ENCODE data around the gene CAT.

The CAT gene

GRCh38 chr11:34461215-34461614, 22.5 kb downstream of the CAT start:
- DNase-seq: no peak

- no peak for DNase-seq
These were observed 25.9 kb downstream of the CAT start for GRCh38 chr11:34464591-34465051.

- DNase-seq: no peak
These were observed 28.2 kb downstream of the CAT start for GRCh38 chr11:34466802-34467488.

GRCh38 chr11:34468209-34468841, 29.6 kb downstream of the CAT start:
- no peak for DNase-seq

GRCh38 chr11:34473603-34474169, 35.0 kb downstream of the CAT start:
- no peak for DNase-seq

GRCh38 chr11:34475656-34476055, 36.9 kb downstream of the CAT start:
- DNase-seq: no peak

GRCh38 chr11:34476849-34477248, 38.1 kb downstream of the CAT start:
- DNase-seq: no peak

GRCh38 chr11:34478845-34479663, 40.3 kb downstream of the CAT start:
- no peak for DNase-seq

GRCh38 chr11:34480314-34480713, 41.6 kb downstream of the CAT start:
- DNase-seq: no peak

GRCh38 chr11:34481307-34481706, 42.6 kb downstream of the CAT start:
- DNase-seq: no peak

- no peak for DNase-seq
These were observed 44.6 kb downstream of the CAT start for GRCh38 chr11:34483106-34483874.

GRCh38 chr11:34487430-34487829, 48.7 kb downstream of the CAT start:
- DNase-seq: no peak

GRCh38 chr11:34488855-34489557, 50.3 kb downstream of the CAT start:
- DNase-seq: no peak

- DNase-seq: no peak
These were observed 51.6 kb downstream of the CAT start for GRCh38 chr11:34490304-34490703.

- DNase-seq: no peak
These were observed 54.2 kb downstream of the CAT start for GRCh38 chr11:34492806-34493414.

GRCh38 chr11:34493468-34493867, 54.7 kb downstream of the CAT start:
- no peak for DNase-seq

GRCh38 chr11:34493926-34494595, 55.3 kb downstream of the CAT start:
- no peak for DNase-seq

GRCh38 chr11:34495239-34495723, 56.5 kb downstream of the CAT start:
- no peak for DNase-seq

- no peak for DNase-seq
These were observed 57.1 kb downstream of the CAT start for GRCh38 chr11:34495724-34496377.

All from cerebellar nuclear complex (tissue), 1 donor.